Prostate gland (tissue), 2 donors: ENCODE data around the gene RNF186.

Source experiments
- CTCF ChIP-seq, 4 experiments: fragments of 200-600 bp in 2 of 4; fragments of 450-650 bp in 2 of 4; sonication (generic) in 2 of 4; IDR thresholded peaks; 1 replicate in 3 of 4; 2 replicates in 1 of 4; pipeline ENCODE4 v1.5.1; 2016 to 2019; ENCODE audit warnings: antibody characterized with exemption in 4 of 4, mild to moderate bottlenecking in 2 of 4, moderate library complexity in 2 of 4
- POLR2AphosphoS5 ChIP-seq: sonication (generic); formaldehyde crosslinking; IDR thresholded peaks from one replicate; pipeline ENCODE4 v1.6.1; 2017; ENCODE audit warnings: antibody characterized with exemption

GRCh38 chr1:19768353-19769210, 46.5 kb downstream of the RNF186 start:
- no peak for TF ChIP-seq CTCF (IDR thresholded peaks at IDR 0.05)
- TF ChIP-seq POLR2AphosphoS5 = no peak
